Activated CD4-positive, alpha-beta T cell treated with anti-CD3 and anti-CD28 coated beads, Interleukin-2, Interleukin-4, amounts not matched to agents 100 ng/mL and 50 ng/mL, durations not matched to agents 16 hours and 8 hours (primary cell): ENCODE data around the gene MTMR2.
A peak's percentile ranks its signal among the peaks of the same experiment; 100 is the strongest.

Source experiments
- DNase-seq: peaks from one replicate; pipeline ENCODE4 v3.0.0-alpha.2; 2020; ENCODE audit warnings: low spot score

Gene MTMR2

GRCh38 chr11:95923728-95924413 lies at the start of gene MTMR2:
TSS of gene MTMR2 (minus strand) at chr11:95924107. CDS start at chr11:95923954, 153 bp downstream.
- peak; percentile 59 for DNase-seq

DNA sequence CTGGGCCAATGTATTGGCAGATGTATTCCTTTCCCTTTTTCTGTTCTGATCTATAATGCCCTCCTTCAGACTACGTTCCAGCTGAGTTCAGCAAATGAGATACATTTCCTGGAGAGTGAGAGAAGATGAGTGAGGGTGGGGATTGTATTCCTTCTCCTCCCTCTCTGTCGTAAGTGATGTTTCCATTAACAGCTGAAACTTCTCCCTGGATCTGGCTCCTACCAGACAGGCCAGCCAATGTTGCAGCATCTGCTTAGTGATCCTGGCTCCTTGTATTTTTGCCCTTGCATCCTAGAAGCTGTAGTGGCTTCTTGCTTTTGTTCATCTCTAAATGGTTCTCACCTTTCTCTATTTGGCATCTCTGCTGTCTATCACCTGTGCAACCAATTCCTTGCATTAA lies 48.2 kb upstream of the MTMR2 start:
- DNase-seq, result no peak

DNA sequence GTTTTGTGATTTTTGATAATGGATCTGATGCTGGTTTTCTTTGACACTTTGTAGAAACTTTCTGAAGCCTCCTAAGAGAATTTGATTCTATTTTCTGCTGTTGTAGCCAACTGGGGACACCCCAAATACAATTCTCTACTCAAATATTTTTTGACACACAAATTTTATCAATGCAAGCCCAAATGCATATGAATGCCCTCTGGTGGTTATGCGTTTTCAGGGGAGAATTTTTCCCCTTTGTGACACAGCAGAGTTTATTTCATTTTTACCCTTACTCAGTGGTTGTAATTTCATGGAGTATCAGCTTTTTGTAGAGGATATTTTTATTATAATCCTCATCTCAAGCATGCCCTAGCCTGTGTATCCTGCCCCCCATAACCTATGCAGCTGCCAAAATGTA lies 44.7 kb upstream of the MTMR2 start:
- no peak for DNase-seq

- no peak for DNase-seq
Observed at GRCh38 chr11:95964281-95964680, 40.4 kb upstream of the MTMR2 start.

- DNase-seq, result no peak
Observed at GRCh38 chr11:95961758-95962157, 37.9 kb upstream of the MTMR2 start.

- no peak for DNase-seq
Observed at GRCh38 chr11:95950905-95951304, 27.0 kb upstream of the MTMR2 start.

DNA sequence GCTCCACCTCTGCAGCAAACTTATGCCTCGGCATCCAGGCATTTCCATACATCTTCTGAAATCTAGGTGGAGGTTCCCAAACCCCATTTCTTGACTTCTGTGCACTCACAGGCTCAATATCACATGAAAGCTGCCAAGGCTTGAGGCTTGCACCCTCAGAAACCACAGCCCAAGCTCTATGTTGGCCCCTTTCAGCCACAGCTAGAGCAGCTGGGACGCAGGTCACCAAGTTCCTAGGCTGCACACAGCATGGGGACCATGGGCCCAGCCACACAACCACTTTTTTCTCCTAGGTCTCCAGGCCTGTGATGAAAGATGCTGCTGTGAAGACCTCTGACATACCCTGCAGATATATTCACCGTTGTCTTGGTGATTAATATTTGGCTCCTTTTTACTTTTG lies 24.7 kb upstream of the MTMR2 start:
- DNase-seq, result no peak

GRCh38 chr11:95944623-95945022 lies 20.7 kb upstream of the MTMR2 start:
- DNase-seq, result no peak

DNA sequence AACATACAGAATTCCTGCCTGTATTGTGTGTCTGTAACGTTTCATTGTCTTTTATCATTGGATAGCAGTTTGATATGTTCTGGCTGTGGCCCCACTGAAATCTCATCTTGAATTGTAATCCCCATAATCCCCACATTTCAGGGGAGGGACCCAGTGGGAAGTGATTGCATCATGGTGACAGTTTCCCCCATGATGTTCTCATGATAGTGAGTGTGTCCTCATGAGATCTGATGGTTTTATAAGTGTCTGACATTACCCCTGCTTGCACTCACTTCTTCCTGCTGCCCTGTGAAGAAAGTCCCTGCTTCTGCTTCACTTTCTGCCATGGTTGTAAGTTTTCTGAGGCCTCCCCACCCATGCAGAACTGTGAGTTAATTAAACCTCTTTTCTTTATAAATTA lies 19.6 kb upstream of the MTMR2 start:
- no peak for DNase-seq

- no peak for DNase-seq
Observed at GRCh38 chr11:95939091-95939490, 15.2 kb upstream of the MTMR2 start.

GRCh38 chr11:95937358-95937757 lies 13.5 kb upstream of the MTMR2 start:
- no peak for DNase-seq

DNA sequence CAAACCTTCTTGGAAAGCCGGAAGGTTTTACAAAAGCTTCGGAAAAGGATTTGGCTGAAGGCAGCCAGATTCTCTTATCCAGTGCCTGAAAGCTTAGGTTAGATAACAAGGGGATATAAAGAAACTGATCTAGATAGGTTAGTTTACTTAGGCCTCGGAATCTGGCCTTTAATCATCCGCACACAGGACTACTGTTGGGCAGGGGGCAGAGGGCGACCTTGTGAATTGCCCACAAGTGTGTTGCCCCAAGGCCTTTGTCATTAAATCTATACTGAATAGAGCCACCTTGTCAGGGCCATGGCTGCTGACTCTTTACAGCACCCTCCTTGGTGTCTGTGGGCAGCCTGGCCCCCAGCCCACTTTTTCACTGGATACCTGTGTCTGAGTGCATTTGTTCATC lies 9.7 kb upstream of the MTMR2 start:
- DNase-seq, result no peak

GRCh38 chr11:95931916-95932315 lies 8.0 kb upstream of the MTMR2 start:
- no peak for DNase-seq

DNA sequence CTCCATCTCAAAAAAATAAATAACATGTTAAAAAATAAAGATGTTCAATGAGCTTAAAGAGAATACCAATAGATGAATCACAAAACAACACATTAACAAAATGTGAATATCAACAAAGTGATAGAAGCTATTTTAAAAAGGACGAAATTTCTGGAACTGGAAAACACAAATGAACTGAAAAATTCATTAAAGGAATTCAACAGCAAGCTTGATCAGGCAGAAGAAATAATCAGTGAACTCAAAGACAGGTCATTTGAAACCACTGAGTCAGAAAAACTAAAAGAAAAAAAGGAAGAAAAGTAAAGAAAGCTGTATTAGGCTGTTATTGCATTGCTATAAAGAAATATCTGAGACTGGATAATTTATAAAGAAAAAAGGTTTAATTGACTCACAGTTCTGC lies 7.0 kb upstream of the MTMR2 start:
- DNase-seq, result no peak

DNA sequence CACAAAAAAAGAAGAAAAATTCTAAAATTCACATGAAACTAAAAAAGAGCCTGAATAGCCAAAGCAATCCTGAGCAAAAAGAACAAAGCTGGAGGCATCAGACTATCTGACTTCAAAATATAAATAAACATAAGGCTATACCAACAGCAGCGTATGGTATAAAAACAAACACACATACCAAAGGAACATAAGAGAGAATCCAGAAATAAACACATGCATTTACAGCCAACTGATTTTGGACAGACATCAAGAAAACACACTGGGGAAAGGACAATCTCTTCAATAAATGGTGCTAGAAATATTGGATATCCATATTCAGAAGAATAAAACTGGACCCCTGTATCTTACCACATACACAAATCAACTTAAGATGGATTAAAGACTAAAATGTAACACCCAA lies 2.8 kb upstream of the MTMR2 start:
- no peak for DNase-seq

- DNase-seq, result no peak
Observed at GRCh38 chr11:95925011-95925410, 1.1 kb upstream of the MTMR2 start.

DNA sequence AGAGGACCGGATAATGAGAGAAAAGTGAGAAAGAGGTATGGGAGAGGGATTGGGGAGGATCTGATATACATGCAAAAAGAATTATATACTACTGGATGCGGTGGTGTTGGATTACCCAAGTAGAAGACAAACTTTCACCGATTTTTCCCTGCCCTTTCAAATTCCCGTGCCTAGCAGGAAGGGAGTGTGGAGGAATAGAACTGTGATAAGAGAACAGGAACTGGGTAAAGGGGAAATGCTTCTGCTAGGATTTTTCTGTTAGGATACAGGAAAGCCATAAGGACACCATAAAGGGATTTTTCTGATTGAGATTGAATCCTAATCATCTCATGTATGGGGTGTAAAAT lies 480 bp upstream of the MTMR2 start:
- DNase-seq, result no peak

DNA sequence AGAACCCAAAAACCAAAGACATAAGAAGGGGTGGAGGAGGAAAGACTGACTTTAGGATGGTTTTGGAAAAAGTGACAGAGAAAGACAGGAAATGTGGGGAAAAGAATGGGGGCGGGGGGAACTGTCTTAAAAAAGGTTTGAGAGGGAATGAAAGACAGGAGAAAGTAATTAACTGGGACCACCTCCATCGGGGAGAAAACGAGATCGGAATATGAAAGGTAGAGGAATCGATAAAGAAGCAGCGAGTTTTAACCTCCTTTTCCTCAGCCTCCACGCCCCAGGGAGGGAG lies 524 bp downstream of the MTMR2 start:
- peak; percentile 11 for DNase-seq

GRCh38 chr11:95922536-95923438 lies 1.1 kb downstream of the MTMR2 start:
- DNase-seq, result no peak

DNA sequence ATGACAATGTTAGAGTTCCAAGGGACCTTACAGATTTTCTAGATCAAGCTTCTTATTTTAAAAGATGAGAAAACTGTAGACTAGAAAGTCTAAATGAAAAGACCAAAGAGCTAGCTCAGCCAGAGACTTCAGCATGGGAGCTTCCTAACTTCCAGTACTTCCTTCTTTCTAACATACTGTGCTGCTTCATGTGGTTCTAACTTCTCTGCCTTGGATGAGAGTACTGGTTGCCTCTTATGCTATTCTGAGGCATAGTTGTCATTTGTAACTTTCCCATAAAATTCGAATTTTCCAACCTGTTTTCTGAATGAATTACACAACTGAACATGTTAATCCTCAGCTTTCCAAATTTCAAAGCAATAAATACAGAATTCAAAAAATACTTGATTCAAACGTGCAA lies 1.8 kb downstream of the MTMR2 start:
- no peak for DNase-seq

GRCh38 chr11:95920460-95921105 lies 3.3 kb downstream of the MTMR2 start:
- no peak for DNase-seq

DNA sequence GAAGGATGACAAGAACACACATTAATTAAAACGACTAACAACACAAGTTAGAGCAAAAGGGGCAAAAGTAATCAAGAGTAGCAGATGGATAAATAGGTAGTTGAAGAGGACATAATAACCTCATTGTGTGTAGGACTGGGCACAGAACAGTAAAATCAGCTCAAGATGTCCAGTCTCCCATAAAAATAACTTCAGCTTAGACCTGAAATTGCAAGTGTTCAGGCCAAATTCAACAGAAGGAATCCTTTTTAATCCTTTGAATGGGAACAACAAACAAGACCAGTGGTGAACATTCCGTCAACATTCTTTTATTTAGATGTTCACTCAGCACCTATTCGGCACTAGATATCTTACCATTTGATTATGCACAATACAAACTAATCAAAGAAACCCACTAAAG lies 4.4 kb downstream of the MTMR2 start:
- no peak for DNase-seq

DNA sequence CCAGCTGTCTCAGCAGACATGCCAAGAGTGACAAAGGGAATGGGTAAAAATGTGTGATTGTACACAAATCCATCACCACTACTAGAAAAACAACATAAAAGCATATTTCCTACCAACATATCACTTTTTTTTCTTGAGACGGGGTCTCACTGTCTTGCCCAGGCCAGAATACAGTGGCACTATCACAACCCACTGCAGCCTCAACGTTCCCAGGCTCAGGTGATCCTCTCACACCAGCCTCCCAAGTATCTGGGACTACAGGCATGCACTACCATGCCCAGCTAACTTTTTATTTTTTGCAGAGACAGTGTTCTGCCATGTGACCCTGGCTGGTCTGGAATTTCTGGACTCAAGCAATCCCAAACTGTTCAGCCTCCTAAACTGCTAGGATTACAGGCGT lies 5.2 kb downstream of the MTMR2 start:
- DNase-seq, result no peak
